ENCODE data around the gene CA5A. TPM values are rescaled to one million over a fixed set of nuclear protein-coding genes. Genes with fewer than 3 reads are reported as not detected.
"Not testable (repeated sequence)": the region's sequence is repeated elsewhere in the genome, so short reads cannot be mapped to it uniquely, and the experiment has no call there.

Gene CA5A
- total RNA-seq, 1 experiment from 2014 or later: not detected

DNA sequence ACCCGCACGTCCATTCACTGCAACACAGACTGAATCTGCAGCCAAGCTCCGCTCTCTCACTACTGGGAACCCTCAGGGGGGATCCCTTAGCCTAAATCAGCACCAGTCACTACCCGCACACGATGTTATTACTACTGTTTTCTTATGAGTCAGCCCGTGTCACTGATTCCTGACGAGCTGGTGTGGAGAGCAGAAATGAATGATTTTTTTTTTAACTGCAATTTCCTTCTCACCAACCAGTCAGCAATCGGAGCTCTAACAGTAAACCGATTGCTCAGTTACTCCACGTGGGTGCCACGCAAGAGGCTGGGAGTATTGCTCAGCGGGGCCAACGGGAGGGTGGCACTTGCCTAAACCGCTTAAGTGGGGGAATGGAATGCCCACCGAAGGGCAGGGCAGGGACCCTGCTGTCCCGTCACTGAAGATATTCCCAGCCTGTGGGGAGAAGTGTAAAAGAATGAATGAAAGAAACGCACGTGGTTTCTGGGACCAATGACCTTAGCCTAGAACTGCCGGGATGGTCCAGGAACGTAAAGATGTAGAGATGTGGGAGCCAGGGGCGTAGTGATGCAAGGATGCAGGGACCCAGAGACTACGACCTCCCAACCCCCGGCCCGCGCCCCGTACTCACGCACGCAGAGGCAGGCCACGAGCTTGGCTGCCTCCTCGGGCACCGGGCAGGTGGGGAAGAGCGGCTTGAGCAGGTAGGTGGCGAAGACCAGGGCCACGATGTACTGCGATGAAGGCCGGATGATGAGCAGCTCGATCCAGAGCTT is 67.9 kb downstream of the CA5A start:
- TSS peak; percentile 66 for BruUV-seq (replicated peaks)

DNA sequence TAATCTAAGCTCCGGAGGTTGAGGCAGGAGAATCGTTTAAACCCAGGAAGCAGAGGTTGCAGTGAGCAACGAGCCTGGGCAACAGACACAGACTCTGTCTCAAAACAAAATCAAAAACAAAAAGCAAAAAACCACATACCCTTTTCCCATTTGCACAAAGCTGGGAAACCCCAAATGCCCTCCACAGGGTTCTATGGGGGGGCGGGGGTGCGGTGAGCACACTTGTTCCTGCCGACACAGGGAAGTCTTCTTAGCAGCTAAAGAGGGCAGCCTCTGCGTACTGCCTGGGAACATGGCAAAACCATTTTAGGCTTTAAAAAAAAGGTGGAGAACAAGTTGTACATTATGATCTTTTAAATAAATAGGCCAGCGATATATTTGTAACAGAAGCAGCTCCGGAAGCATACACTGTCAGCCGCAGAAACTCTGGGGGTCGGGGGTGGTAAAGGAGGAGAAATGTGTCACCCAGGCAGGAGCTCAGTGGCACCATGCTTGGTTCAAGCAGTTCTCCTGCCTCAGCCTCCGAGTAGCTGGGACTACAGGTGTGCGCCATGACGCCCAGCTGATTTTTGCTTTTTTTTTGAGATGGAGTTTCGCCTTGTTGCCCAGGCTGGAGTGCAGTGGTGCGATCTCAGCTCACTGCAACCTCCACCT is 70.3 kb downstream of the CA5A start:
- H3K4me2 ChIP-seq (ENCODE audit: low read length); H3K9ac ChIP-seq (ENCODE audit: low read length); intact Hi-C loops (cut with micrococcal nuclease); H3K27ac ChIP-seq (ENCODE audit: low read depth, low read length); H3K9me3 ChIP-seq (ENCODE audit: control insufficient read depth in 1 of 2, insufficient read depth in 1 of 2, low read depth in 1 of 2, low read length in 2 of 2); BruUV-seq (replicated peaks); H3K27me3 ChIP-seq (ENCODE audit: insufficient read depth, low read length); DNase-seq (ENCODE audit: low read depth, low spot score); ATAC-seq; RAD21 ChIA-PET (ENCODE audit: low non-redundant PET in 1 of 2, low total read pairs in 2 of 2, uncharacterized antibody in 2 of 2, unreplicated experiment in 2 of 2); H3K4me3 ChIP-seq (replicated peaks in 1 of 2; ENCODE audit: low read depth in 1 of 2, low read length in 2 of 2); H3K9me2 ChIP-seq (ENCODE audit: insufficient read depth); H2AFZ ChIP-seq (ENCODE audit: low read depth, low read length, poor library complexity, severe bottlenecking): not testable (repeated sequence)
- TF ChIP-seq POLR2AphosphoS5 (IDR thresholded peaks at IDR 0.05; ENCODE audit: low read depth, low read length): peak; percentile 28; the same call in 1 of the 2 replicates
- Histone ChIP-seq H3K36me3 (ENCODE audit: control insufficient read depth in 1 of 2, insufficient read depth in 2 of 2, low read length in 2 of 2) (peaks cover 0 to 23% of the 10 kb centered on the region in 2 experiments; a peak in 2 of 4 replicates), H4K20me1 (ENCODE audit: insufficient read depth) (peaks cover 28% of the 10 kb centered on the region; the same call in 1 of the 2 replicates), H3K4me1 (ENCODE audit: control insufficient read depth in 1 of 2, insufficient read depth in 2 of 2, low read length in 2 of 2) (peaks cover 35 to 68% of the 10 kb centered on the region in 2 experiments), H3K79me2 (ENCODE audit: insufficient read depth, low read length) (peaks cover 81% of the 10 kb centered on the region)
- ChIA-PET POLR2A (interaction anchor here (0.6 to 3.2 kb wide), 8 partner anchors 9 to 830 kb away, joined by 3 to 12 read pairs (median 4); no protein-coding TSS in a partner anchor), CTCF (interaction anchor here (1.2 kb wide), 1 partner anchor 87 kb away, joined by 3 read pairs; no protein-coding TSS in a partner anchor)

More for the DNA sequence above, 67.9 kb downstream of the CA5A start:
- peak overlapping the region; percentile 71 for H3K27ac ChIP-seq (ENCODE audit: low read depth, low read length)
- H3K9me2 ChIP-seq (ENCODE audit: insufficient read depth); intact Hi-C loops (cut with micrococcal nuclease); DNase-seq (ENCODE audit: low read depth, low spot score); H2AFZ ChIP-seq (ENCODE audit: low read depth, low read length, poor library complexity, severe bottlenecking); H3K36me3 ChIP-seq (ENCODE audit: control insufficient read depth in 1 of 2, insufficient read depth in 2 of 2, low read length in 2 of 2); H3K27me3 ChIP-seq (ENCODE audit: insufficient read depth, low read length); H3K9me3 ChIP-seq (ENCODE audit: control insufficient read depth in 1 of 2, insufficient read depth in 1 of 2, low read depth in 1 of 2, low read length in 2 of 2): not testable (repeated sequence)
- H3K4me2 ChIP-seq (ENCODE audit: low read length): peak overlapping the region; percentile 95
- H3K79me2 ChIP-seq (ENCODE audit: insufficient read depth, low read length): peaks cover 57% of the 10 kb centered on the region
- H4K20me1 ChIP-seq (ENCODE audit: insufficient read depth): peaks cover 15% of the 10 kb centered on the region; the same call in 1 of the 2 replicates
- TF ChIP-seq SIN3A (IDR thresholded peaks at IDR 0.05; ENCODE audit: low read depth) (peak; percentile 37), MAX (IDR thresholded peaks at IDR 0.05) (peak; percentile 81)
- H3K4me1 ChIP-seq (ENCODE audit: control insufficient read depth in 1 of 2, insufficient read depth in 2 of 2, low read length in 2 of 2): peaks cover 33 to 56% of the 10 kb centered on the region in 2 experiments
- CTCF ChIA-PET: interaction anchor here (0.6 to 6.3 kb wide), 5 partner anchors 18 to 99 kb away, joined by 3 to 257 read pairs (median 4); no protein-coding TSS in a partner anchor
- RAD21 ChIA-PET (ENCODE audit: low non-redundant PET in 1 of 2, low total read pairs in 2 of 2, uncharacterized antibody in 2 of 2, unreplicated experiment in 2 of 2): interaction anchor here (0.7 to 4.5 kb wide), 4 partner anchors 18 to 89 kb away, joined by 3 to 50 read pairs (median 30); no protein-coding TSS in a partner anchor
- POLR2A ChIA-PET: interaction anchor here (1.1 to 6.7 kb wide), 9 partner anchors 8 to 551 kb away, joined by 3 to 113 read pairs (median 7); partner anchors contain the start of genes C16orf95 and KLHDC4
- peak overlapping the region; percentile 92 for H3K9ac ChIP-seq (ENCODE audit: low read length)
- ATAC-seq: peak; percentile 6
- H3K4me3 ChIP-seq (replicated peaks in 1 of 2; ENCODE audit: low read depth in 1 of 2, low read length in 2 of 2): peak overlapping the region; percentile 82 to 92
